Hindlimb muscle (tissue), 1 donor: ENCODE data around the gene RLN3. TPM values are rescaled to one million over a fixed set of nuclear protein-coding genes. Genes with fewer than 3 reads are reported as not detected.

ENCODE experiments used
- DNase-seq: peaks from one replicate; pipeline ENCODE4 v3.0.0-alpha.2; 2013
- polyA plus RNA-seq: library from polyadenylated mRNA; unstranded; fragments of 120-200 nt; gene quantifications from one replicate; pipeline ENCODE4 v1.2.1, GENCODE V29; 2013; ENCODE audit not compliant: insufficient read length

RLN3 gene
- polyA plus RNA-seq, 1 donor = not detected

- no peak for DNase-seq
Measured at GRCh38 chr19:14055396-14055795, 27.4 kb downstream of the RLN3 start.

- no peak for DNase-seq
Measured at GRCh38 chr19:14056069-14056666, 28.2 kb downstream of the RLN3 start.

- no peak for DNase-seq
Measured at GRCh38 chr19:14056741-14057356, 28.9 kb downstream of the RLN3 start.

GRCh38 chr19:14058182-14059092 lies 30.5 kb downstream of the RLN3 start:
- DNase-seq = no peak

- no peak for DNase-seq
Measured at GRCh38 chr19:14059093-14059480, 31.1 kb downstream of the RLN3 start.

GRCh38 chr19:14059652-14060155 lies 31.8 kb downstream of the RLN3 start:
- DNase-seq = no peak

GRCh38 chr19:14061081-14061749 lies 33.3 kb downstream of the RLN3 start:
- no peak for DNase-seq

GRCh38 chr19:14061751-14062557 lies 34.0 kb downstream of the RLN3 start, which contains the start of gene PALM3:
TSS of gene PALM3 (minus strand) at chr19:14062076. CDS start at chr19:14061980, 96 bp downstream.
- DNase-seq = no peak

GRCh38 chr19:14062558-14062855 lies 34.6 kb downstream of the RLN3 start:
- no peak for DNase-seq

GRCh38 chr19:14063105-14063504 lies 35.2 kb downstream of the RLN3 start:
- DNase-seq = no peak

GRCh38 chr19:14066134-14066533 lies 38.2 kb downstream of the RLN3 start:
- DNase-seq = no peak

- DNase-seq = no peak
Measured at GRCh38 chr19:14070268-14071050, 42.5 kb downstream of the RLN3 start.

GRCh38 chr19:14072535-14073260 lies 44.8 kb downstream of the RLN3 start, which contains the start of gene MISP3:
TSS of gene MISP3 (plus strand) at chr19:14072786. CDS start at chr19:14073310, 524 bp downstream.
- DNase-seq = no peak

- peak; percentile 81 for DNase-seq
Measured at GRCh38 chr19:14073261-14073924, 45.4 kb downstream of the RLN3 start.

- DNase-seq = no peak
Measured at GRCh38 chr19:14073925-14074838, 46.2 kb downstream of the RLN3 start.

GRCh38 chr19:14078411-14078810 lies 50.5 kb downstream of the RLN3 start:
- no peak for DNase-seq
